Measurements from ENCODE around the gene ALX4.

GRCh38 chr11:44213148-44213547, 96.8 kb downstream of the ALX4 start:
- TF ChIP-seq POLR2A (IDR thresholded peaks at IDR 0.05; ENCODE audit: low read depth, low read length) (no peak), POU2F2 (IDR thresholded peaks at IDR 0.05; ENCODE audit: low read depth, low read length) (no peak)

All from GM12891 (cell line).